ENCODE results near the gene CATSPER3.

GRCh38 chr5:134965271-134965825, 2.4 kb upstream of the CATSPER3 start:
- no peak for TF ChIP-seq HDAC2 (IDR thresholded peaks at IDR 0.05)
- TF ChIP-seq, protein P1, sequence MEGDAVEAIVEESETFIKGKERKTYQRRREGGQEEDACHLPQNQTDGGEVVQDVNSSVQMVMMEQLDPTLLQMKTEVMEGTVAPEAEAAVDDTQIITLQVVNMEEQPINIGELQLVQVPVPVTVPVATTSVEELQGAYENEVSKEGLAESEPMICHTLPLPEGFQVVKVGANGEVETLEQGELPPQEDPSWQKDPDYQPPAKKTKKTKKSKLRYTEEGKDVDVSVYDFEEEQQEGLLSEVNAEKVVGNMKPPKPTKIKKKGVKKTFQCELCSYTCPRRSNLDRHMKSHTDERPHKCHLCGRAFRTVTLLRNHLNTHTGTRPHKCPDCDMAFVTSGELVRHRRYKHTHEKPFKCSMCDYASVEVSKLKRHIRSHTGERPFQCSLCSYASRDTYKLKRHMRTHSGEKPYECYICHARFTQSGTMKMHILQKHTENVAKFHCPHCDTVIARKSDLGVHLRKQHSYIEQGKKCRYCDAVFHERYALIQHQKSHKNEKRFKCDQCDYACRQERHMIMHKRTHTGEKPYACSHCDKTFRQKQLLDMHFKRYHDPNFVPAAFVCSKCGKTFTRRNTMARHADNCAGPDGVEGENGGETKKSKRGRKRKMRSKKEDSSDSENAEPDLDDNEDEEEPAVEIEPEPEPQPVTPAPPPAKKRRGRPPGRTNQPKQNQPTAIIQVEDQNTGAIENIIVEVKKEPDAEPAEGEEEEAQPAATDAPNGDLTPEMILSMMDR (IDR thresholded peaks at IDR 0.05): no peak
- TF ChIP-seq KDM1A (IDR thresholded peaks at IDR 0.05; ENCODE audit: low read depth): no peak
- TF ChIP-seq PHF8 (IDR thresholded peaks at IDR 0.05; ENCODE audit: borderline replicate concordance, low read depth): no peak
- TF ChIP-seq RFX5 (IDR thresholded peaks at IDR 0.05): no peak
- TF ChIP-seq EP300 (IDR thresholded peaks at IDR 0.05): no peak
- TF ChIP-seq SMC3 (IDR thresholded peaks at IDR 0.05): no peak
- TF ChIP-seq CHD2 (IDR thresholded peaks at IDR 0.05; ENCODE audit: low read length, partially characterized antibody): no peak
- TF ChIP-seq POLR2A (IDR thresholded peaks at IDR 0.05; ENCODE audit: low read length): no peak
- TF ChIP-seq BHLHE40 (IDR thresholded peaks at IDR 0.05; ENCODE audit: low read depth, low read length): no peak
